Measurements from ENCODE around the gene PYY.
"Not testable (repeated sequence)": the region's sequence is repeated elsewhere in the genome, so short reads cannot be mapped to it uniquely, and the experiment has no call there.

The PYY gene

DNA sequence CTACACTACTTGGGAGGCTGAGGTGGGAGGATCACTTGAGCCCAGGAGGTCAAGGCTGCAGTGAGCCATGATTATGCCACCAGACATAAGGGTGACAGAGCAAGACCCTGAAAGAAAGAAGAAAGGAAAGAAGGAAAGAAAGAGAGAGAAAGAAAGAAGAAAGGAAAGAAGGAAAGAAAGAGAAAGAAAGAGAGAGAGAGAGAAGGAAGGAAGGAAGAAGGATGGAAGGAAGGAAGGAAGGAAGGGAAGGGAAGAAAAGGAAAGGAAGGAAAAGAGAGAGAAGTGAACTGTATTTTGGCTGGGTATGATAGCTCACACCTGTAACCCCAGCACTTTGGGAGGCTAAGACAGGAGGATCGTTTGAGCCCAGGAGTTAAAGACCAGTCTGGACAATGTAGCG is 24.3 kb upstream of the PYY start:
- no peak for DNase-seq

DNA sequence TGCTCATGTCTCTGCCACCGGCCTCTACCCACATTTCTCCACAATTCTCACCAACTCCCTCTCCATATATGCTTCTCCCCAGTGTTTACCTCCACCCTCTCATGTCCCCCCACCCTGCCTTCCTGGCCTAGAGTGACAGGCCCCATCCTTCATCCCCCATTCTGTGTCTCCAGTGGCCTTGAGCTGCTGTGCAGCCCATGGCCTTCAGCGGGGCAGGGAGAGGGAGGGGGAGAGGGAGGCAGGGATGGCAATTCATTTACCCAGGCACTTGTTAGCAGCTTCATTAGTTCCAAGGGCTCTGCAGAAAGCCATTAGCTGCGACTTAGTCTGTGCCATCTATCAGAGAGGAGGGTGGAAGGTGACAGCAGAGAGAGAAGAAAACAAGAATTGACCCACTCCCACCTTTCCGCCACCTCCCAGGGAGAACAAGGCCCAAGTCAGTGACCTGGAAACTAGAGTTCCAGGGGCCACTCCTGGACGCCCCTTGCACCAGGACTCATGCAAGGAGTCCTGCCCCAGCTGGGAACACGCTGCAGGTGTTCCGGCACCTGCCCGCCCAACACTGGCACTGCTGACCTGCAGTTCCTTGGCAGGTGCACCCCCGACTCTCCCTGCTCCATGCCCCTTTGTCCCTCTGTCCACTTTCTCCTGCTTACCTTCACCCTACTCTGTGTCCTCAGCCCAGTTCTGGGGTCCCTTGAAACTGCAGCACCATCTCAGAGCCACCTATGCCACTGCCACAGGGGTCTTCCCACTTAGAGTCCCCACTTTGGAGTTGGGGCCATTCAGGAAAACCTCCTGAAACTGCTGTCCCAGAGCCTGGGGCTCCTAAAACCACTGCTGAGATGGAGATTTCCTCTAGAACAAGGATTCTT is 23.5 kb upstream of the PYY start:
- no peak for DNase-seq

DNA sequence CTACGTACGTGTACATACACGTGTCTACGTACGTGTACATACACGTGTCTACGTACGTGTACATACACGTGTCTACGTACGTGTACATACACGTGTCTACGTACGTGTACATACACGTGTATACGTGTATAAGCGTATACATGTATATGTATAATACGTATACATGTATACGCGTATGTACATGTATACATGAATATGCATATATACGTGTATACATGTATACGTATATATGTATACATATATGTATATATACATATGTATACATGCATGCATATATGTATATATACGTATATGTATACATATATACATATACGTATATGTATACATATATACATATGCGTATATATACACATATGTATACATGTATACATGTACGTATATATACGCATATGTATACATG is 22.2 kb upstream of the PYY start:
- DNase-seq, result no peak

DNA sequence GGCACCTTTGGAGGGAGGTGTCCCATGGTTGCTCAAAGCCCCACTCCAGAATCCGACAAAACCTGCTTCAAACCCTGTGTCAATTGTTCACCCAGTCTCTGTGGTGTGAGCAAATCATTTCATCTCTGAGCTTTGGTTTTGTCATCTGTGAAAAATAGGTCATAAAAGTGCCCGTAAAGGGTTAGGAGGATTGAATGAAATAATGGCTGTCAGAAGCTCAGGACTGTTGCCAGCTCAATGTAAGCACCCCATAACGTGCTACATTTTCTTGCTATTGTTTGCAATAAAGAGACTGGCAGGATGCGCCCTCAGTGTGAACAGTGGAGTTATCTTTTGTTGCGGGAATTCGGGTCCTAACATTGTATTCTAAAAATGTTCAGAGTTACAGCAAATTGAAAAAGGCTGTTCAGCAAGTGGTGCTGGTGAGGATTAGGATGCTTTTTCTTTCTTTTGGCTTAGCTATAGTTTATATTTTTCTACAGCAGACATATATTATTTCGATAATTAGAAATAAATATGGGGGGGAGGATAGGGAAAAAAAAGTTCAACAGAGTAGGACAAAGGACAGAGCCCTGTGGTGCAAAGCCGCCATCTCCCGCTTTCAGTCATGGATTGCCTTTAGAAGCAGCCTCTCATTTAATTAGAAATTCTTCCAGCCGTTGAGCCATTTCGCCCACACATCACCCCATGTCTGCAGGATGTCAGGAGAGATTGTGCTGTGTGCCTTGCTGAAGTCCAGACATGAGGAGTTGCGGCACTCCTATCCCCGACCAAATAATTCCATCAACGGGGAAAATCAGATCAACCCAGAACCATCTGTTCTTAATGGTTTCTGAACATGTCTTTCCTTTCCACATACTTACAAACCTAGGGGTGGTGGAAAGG is 20.9 kb upstream of the PYY start:
- no peak for DNase-seq

DNA sequence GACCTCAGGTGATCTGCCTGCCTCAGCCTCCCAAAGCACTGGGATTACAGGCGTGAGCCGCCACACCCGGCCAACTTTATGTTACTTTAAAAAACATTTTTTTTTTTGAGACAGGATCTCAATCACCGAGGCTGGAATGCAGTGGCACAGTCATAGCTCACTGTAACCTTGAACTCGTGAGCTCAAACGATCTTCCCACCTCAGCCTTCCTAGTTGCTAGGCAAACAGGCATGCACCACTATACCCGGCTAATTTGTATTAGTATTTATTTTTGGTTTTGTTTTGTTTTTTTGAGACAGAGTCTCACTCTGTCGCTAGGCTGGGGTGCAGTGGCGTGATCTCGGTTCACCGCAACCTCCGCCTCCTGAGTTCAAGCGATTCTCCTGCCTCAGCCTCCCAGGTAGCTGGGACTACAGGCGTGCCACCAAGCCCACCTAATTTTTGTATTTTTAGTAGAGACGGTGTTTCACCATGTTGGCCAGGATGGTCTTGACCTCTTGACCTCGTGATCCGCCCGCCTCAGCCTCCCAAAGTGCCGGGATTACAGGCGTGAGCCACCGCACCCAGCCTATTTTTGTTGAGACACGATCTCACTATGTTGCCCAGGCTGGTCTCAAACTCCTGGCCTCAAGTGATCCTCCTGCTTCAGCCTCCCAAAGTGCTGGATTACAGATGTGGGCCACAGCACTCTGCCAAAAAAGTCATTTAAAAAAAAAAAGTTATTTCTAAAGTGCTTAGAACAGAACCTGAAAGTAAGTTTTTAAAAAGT is 18.9 kb upstream of the PYY start:
- DNase-seq, result not testable (repeated sequence)

DNA sequence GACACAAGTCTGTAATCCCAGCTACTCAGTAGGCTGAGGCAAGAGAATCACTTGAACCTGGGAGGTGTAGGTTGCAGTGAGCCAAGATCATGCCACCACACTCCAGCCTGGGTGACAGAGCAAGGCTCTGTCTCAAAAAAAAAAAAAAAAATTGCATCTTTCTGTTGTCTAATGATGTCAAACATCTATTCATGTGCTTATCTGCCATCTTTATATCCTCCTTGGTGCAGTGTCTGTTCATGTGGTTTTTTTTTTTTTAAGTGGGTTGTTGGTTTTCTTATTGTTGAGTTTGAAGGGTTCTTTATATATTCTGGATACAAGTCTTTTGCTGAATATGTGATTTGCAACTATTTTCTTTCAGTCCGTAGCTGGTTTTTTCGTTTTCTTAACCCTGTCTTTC is 17.7 kb upstream of the PYY start:
- DNase-seq, result not testable (repeated sequence)

DNA sequence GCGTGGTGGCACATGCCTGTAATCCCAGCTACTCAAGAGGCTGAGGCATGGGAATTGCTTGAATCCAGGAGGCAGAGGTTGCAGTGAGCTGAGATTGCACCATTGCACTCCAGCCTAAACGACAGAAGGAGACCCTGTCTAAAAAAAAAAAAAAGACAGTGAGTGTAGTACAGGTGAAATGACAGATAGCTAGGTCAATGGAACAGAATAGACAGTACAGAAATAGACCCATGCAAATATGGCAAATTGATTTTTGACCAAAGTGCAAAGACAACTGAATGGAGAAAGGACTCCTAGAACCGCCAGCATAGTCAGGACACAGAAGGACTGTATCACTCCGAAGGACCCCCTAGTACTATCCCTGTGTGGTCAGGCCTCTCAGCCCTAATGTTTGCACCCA is 16.6 kb upstream of the PYY start:
- DNase-seq, result no peak

DNA sequence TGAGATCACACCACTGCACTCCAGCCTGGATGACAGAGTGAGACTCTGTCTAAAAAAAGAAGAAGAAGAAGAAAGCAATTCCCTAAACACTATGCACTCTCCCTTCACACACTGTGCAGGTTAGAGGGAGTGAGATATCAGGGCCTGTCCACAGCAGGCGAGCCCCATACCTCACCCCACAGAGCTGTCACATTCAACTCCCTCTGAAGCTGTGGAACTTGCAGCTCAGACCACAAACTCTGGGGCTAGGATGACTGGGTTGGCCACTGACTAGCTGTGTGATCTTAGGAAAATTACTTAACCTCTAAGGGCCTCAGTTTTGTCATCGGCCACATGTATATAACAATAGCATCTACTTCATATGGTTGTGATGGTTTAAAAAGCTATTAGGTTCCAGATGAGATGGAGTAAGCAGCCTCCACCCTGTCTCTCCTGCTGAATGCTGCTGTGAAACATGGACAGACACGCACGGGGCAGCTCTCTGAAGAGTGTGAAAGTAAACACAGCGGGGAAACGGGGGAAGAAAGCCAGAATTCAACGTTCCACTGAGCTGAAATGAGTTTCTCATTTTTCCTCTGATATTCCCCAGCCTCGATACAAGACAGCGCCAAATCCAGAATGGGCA is 13.6 kb upstream of the PYY start:
- DNase-seq, result no peak

DNA sequence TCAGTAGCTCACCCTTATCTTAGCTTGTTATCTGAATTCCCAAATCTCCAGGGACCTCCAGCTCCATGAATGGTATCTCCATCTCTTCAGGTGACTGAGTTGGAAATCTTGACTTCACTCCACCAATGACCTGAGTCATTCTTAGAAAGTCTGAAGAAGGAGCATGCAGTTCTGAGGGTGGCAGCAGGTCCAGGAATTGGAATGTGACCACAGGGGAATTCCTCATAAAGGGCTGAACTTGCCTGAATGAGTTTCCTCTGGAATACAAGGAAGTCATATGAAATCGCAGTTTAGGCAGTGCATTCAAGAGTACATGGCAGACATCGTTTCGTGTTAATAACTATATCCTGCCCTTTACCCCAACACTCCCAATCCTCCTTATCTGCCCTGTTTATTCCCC is 12.5 kb upstream of the PYY start:
- no peak for DNase-seq

DNA sequence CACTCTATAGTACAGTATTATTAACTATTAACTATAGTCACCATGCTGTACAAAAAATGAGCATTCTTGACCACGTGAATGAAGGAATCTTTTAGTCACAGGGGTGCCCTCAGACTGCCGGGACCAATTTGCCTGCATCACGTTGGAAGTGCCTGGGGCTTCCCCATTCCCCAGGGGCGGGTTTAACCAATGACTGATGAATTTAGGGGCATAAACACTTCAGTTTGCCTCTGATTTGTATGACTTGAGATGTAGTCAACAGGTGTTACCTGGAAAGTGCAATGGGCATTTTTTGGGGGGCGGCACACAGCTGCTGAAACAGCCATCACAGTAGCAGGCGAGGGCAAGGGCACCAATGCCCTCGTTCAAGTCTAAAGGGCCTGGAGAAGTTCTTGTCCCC is 8.7 kb upstream of the PYY start:
- DNase-seq, result no peak

DNA sequence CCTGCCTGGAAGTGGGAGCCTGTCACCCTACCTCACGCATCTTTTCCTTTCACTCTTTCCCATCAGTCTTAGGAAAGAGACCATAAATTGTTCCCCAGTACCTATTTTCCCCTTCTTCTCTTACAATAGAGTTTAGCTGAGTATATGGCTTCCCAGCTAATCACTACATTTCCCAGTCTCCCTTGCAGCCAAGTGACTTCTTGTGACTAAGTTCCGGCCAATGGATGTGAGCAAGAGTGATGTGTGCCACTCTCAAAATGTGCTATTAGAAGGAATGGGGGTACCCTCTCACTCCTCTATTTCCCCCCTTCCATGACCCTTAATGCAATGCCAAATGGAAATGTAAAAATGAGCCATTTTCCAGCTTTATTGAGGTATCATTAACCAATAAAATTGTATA is 8.2 kb upstream of the PYY start:
- DNase-seq, result no peak

DNA sequence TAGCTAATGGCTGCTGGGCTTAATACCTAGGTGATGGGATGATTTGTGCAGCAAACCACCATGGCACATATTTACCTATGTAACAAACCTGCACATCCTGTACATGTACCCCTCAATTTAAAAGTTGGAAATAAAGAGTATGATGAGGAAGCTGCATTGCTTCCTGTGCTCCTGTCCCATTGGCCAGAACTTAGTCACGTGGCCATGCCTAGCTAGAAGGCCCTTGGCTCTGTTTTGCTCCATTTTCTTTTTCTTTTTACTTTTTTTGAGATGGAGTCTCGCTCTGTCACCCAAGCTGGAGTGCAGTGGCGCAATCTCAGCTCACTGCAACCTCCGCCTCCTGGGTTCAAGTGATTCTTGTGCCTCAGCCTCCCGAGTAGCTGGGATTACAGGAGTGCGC is 7.6 kb upstream of the PYY start:
- DNase-seq, result not testable (repeated sequence)

DNA sequence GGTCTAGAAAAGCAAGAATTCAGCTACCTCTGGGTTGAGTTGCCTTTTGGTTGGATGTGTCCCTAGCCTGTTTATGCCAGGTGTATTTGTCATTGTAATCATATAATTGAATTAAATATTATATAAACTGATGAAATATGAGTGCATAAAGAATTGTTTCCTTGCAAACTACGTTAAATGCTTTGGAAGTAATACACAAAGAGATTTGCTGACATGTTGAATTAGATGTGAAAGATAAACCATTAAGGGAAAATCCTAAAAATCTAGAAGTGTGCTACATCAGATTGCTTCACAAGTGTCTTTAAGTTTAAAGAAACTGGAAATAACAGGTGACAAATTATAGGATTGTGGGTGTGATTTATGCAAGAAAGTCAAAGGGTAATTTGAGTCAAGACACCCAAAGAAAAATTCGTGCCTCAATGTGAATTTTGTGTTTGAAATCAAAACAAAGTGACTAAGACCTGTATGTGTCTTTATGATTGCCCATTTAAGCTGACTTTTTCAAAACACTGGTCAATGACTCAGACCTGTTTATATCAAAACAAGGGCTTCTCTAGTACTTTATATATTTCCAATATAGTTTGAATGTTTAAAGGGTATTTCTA is 5.1 kb upstream of the PYY start:
- peak; percentile 17 for DNase-seq

DNA sequence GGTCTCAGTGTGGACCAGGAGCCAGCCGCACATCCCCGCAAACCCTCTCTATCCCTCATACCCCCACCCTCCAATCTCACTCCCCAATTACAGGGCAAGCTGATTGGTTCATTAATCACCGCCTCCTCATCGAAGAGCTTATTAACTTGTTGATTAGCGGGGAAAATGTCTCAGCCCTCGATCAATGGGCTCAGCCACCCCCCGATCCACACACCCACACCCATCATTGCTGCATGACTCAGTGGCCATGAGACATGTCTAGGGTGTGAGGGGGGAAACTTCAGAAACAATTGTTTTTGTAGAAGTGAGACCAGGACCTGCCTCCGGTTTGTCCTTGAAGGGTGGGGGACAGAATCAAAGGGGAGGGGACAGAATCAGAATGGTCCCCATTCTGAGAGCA is 2.5 kb upstream of the PYY start:
- DNase-seq, result no peak

DNA sequence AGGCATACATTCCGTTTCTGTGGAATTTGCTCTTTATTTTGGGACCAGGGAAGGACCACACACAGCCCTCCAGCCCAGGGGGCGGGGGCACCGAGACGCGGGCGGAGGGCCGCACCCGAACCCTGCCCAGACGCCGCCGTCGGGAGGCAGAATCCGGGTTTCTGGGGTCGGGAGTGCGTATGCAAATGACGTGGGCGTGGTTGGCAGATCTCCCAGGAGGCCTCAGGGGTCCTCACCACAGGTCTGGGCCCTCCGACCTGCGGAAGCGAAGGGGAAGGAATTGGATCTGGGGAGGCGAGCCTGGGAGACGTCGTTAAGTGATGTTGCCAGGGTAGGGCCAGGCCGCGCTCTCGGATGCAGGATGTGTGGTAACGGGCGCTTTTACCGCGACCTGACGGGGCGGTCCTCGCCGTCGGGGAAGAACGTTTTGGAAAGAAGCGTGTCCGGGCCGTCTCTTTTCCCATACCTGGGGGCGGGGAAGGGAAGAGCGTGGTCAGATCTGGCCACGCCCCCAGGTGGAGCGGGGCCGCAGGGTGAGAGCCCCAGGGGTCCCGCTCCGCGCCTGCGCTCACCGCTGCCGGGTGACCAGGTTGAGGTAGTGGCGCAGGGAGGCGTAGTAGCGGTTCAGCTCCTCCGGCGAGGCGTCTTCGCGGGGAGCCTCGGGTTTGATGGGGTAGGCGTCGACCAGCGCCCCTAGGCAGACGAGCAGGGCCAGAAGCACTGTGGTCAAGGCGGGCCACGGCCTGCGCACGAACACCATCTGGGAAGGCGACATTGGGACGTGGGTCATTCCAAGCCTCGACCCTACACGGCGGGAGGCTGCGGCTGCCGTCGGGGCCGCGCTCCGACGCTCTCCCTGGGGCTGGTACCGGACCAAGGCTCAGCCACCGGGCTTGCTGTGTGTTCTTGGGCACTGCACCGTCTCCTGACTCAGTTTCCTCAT is 745 bp downstream of the PYY start:
- no peak for DNase-seq

DNA sequence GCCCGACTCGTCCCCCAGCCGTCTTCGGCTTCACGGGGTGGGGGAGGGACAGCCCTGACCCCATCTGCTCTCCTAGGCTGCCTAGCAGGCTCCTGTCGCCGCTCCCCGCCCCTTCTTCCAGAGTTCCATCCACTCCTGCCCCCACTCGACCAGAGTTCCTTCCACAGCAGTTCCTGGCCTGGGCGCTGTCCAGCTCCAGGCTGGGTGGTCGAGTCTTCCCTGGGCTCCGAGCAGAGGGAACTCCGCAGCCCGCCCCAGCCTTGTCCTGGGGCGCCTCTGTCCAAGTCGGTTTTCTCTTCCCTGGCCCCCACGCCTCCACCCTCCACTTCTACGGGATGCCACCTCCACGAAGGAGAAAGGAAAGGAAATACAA is 1.4 kb downstream of the PYY start:
- no peak for DNase-seq

DNA sequence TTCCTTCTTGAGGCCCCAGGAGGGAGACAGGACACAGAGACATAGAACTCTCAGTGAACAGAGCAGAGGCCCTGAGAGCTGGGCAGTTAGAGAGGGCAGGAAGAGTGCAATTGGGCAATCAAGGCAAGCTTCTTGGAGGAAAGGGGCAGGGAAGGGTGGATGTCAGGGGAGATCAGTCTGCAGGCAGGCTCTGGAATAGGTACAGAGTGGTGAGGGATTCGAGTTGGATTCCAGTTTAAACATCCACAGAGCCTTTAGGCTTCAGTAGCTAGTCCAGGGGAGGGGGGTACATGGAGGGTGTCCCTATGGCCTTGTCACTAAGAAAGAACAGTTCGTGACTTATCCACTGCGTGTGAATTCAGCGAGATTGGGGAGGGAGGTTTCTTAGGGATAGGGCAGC is 2.0 kb downstream of the PYY start:
- no peak for DNase-seq

DNA sequence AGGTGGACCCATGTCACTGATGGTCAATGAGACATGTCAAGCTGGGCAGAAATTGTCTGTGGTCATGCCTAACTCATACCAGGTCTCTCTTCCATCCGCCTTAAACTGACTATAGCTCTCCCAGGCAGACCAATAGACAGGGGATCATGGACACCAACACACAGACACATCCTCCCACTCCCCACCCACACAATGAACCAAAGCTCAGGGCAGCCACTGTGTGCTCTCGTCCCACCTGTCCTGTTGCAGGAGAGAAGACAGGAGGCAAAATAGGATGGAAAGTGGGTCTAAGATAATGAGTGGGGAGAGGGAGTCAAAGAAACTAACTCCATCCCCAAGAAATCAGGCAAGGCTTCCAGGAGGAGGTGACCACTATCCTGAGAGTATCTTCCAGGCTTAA is 3.2 kb downstream of the PYY start:
- DNase-seq, result no peak

DNA sequence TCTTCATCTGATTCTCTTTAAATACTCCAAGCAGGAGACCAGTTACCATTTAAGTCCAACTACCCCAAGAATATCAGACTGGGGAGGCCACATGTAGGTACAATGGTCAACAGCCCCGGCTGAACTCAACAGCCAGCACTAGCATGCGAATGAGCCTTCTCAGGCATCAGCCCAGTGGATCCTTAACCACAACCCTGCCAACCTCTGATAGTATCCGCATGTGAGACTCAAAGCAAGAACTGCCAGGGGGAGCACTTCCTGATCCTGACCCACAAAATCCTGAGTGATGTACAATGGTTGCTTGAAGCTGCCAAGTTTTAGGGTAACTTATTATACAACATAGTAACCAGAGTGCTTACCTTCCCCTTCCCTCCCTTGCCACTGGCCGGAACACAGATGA is 4.0 kb downstream of the PYY start:
- DNase-seq, result no peak

DNA sequence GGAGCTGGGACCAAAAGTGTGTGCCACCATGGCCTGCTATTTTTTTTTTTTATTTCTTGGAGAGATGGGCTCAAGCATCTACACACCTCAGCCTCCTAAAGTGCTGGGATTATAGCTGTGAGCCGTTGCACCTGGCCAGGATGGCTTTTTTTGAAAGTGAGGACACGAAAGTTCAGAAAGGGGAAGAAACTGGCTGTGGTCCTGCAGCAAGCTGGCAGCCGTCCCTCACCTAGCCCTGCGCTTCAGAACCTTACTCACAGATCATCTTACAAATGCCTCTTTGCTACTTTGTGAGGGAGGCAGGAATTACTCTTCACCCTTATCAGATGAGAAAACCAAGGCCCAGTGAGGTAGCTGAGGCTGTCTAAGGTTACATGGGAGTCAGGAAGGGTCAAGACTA is 7.0 kb downstream of the PYY start:
- DNase-seq, result no peak

DNA sequence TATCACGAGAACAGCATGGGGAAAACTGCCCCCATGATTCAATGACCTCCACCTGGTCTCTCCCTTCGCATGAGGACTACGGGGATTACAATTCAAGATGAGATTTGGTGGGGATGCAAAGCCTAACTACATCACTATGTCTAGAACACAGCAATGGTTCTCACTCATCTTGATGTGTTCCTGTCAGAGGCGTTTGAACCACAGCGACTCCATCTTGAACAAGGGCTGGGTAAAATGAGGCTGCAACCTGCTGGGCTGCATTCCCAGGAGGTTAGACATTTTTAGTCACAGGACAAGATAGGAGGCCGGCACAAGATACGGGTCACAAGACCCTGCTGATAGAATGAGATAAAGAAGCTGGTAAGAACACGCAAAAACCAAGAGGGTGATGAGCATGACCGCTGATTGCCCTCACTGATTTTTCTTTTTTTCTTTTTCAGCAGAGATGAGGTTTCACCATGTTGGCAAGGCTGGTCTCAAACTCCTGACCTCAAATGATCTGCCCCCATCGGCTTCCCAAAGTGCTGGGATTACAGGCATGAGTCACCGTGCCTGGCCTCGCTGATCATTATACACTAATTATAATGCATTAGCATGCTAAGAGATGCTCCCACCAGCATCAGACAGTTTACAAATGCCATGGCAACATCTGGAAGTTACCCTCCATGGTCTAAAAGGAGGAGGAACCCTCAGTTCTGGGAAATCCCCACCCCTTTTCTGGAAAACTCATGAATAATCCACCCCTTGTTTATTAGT is 8.5 kb downstream of the PYY start:
- DNase-seq, result no peak

All from activated CD4-positive, alpha-beta T cell treated with anti-CD3 and anti-CD28 coated beads, Interleukin-2, Interleukin-6, amounts not matched to agents 100 ng/mL and 50 ng/mL, durations not matched to agents 16 hours and 8 hours (primary cell).